SK-N-SH (cell line): ENCODE results near the gene LMF1. TPM values are rescaled to one million over a fixed set of nuclear protein-coding genes. Genes with fewer than 3 reads are reported as not detected.

ENCODE experiments used
- CTCF ChIA-PET: fragments of 300-600, 350-600 bp; formaldehyde crosslinking; extraction: SDS; loops from one replicate; lab custom pipeline; 2021; lab: Yijun Ruan, JAX
- POLR2A ChIA-PET: fragments of 350-600 bp; sonication (Branson Sonifier 250); formaldehyde crosslinking; extraction: SDS; loops from one replicate; lab custom pipeline; 2020; ENCODE audit warnings: antibody characterized with exemption, inconsistent platforms; lab: Yijun Ruan, JAX
- DNase-seq: peaks from one replicate; pipeline ENCODE4 v3.0.0; 2012
- H2AFZ ChIP-seq: fragments of 200-600 bp; sonication (generic); 2 replicates; pipeline ENCODE4 v1.8.1; 2016; ENCODE audit warnings: antibody characterized with exemption, mild to moderate bottlenecking, low read depth
- H3F3A ChIP-seq: fragments of 200-600 bp; sonication (generic); replicated peaks from 2 replicates; pipeline ENCODE3; 2016; ENCODE audit warnings: antibody characterized with exemption, mild to moderate bottlenecking; ENCODE audit not compliant: insufficient read depth
- H3K27ac ChIP-seq, 2 experiments: fragments of 200-500 bp in 1 of 2; fragments of 200-600 bp in 1 of 2; sonication (Bioruptor generic) in 1 of 2; sonication (generic), shearing (Covaris generic) in 1 of 2; 2 replicates each; pipeline versions ENCODE4 v1.5.1 to v1.6.1; 2014 to 2016; ENCODE audit warnings: low read depth in 2 of 2, inconsistent platforms in 1 of 2, low read length in 1 of 2, mild to moderate bottlenecking in 1 of 2, mixed read lengths in 1 of 2
- H3K27me3 ChIP-seq: fragments of 200-600 bp; sonication (generic), shearing (Covaris generic); 2 replicates; pipeline ENCODE4 v1.6.1; 2016; ENCODE audit warnings: mixed run types; ENCODE audit not compliant: insufficient read depth
- H3K36me3 ChIP-seq, 2 experiments: fragments of 200-500 bp in 1 of 2; fragments of 200-600 bp in 1 of 2; sonication (Bioruptor generic) in 1 of 2; sonication (generic) in 1 of 2; replicated peaks in 1 of 2; 2 replicates each; pipeline versions ENCODE3 to v1.5.1; 2014 to 2016; ENCODE audit warnings: low read length in 1 of 2, mild to moderate bottlenecking in 1 of 2; ENCODE audit not compliant: insufficient read depth in 2 of 2, control insufficient read depth in 1 of 2
- H3K4me1 ChIP-seq, 2 experiments: fragments of 200-500 bp in 1 of 2; fragments of 200-600 bp in 1 of 2; sonication (Bioruptor generic) in 1 of 2; sonication (generic), shearing (Covaris generic) in 1 of 2; 2 replicates each; pipeline versions ENCODE4 v1.5.1 to v1.6.1; 2014 to 2016; ENCODE audit warnings: low read depth in 1 of 2, low read length in 1 of 2, mixed run types in 1 of 2; ENCODE audit not compliant: insufficient read depth in 2 of 2, control insufficient read depth in 1 of 2
- H3K4me2 ChIP-seq: fragments of 200-600 bp; sonication (generic), shearing (Covaris generic); 2 replicates; pipeline ENCODE4 v1.6.1; 2017; ENCODE audit warnings: mixed run types
- H3K4me3 ChIP-seq, 2 experiments: fragments of 200-500 bp in 1 of 2; fragments of 200-600 bp in 1 of 2; sonication (Bioruptor generic) in 1 of 2; sonication (generic), shearing (Covaris generic) in 1 of 2; 2 replicates each; pipeline versions ENCODE4 v1.5.1 to v1.8.1; 2014 to 2016; ENCODE audit warnings: low read depth in 2 of 2, inconsistent platforms in 1 of 2, low read length in 1 of 2, mild to moderate bottlenecking in 1 of 2, mixed read lengths in 1 of 2, moderate library complexity in 1 of 2
- H3K79me2 ChIP-seq: fragments of 200-600 bp; sonication (generic); 2 replicates; pipeline ENCODE4 v1.8.1; 2017; ENCODE audit warnings: mild to moderate bottlenecking; ENCODE audit not compliant: insufficient read depth
- H3K9ac ChIP-seq: fragments of 200-600 bp; sonication (generic); 2 replicates; pipeline ENCODE4 v1.6.1; 2017; ENCODE audit warnings: mixed run types
- H3K9me2 ChIP-seq: fragments of 200-600 bp; sonication (generic); 2 replicates; pipeline ENCODE4 v1.6.1; 2017; ENCODE audit warnings: mixed run types
- H3K9me3 ChIP-seq: fragments of 200-600 bp; sonication (generic); 2 replicates; pipeline ENCODE4 v1.6.1; 2017; ENCODE audit warnings: mixed run types, mild to moderate bottlenecking, moderate library complexity
- H4K20me1 ChIP-seq: fragments of 200-600 bp; sonication (generic); 2 replicates; pipeline ENCODE4 v1.6.1; 2017; ENCODE audit warnings: mild to moderate bottlenecking, mixed run types; ENCODE audit not compliant: insufficient read depth
- CHD2 ChIP-seq: fragments of 150-350 bp; IDR thresholded peaks from 2 replicates; pipeline ENCODE4 v1.6.1; 2018; ENCODE audit warnings: low read length; ENCODE audit not compliant: partially characterized antibody
- ELF1 ChIP-seq: IDR thresholded peaks from 2 replicates; pipeline ENCODE4 v1.4.0; 2012
- EZH2phosphoT487 ChIP-seq: fragments of 200-600 bp; sonication (generic); IDR thresholded peaks from 2 replicates; pipeline ENCODE4 v1.6.1; 2017; ENCODE audit warnings: low read depth, mixed run types, mild to moderate bottlenecking, antibody characterized with exemption, moderate library complexity, borderline replicate concordance
- FOXM1 ChIP-seq: IDR thresholded peaks from 2 replicates; pipeline ENCODE4 v1.4.0; 2012; ENCODE audit warnings: low read depth, mild to moderate bottlenecking
- GABPA ChIP-seq: IDR thresholded peaks from 2 replicates; pipeline ENCODE4 v1.4.0; 2012; ENCODE audit warnings: low read depth, mild to moderate bottlenecking
- MEF2A ChIP-seq: IDR thresholded peaks from 2 replicates; pipeline ENCODE4 v1.4.0; 2012; ENCODE audit warnings: low read depth, borderline replicate concordance
- MXI1 ChIP-seq: IDR thresholded peaks from 2 replicates; pipeline ENCODE4 v1.6.1; 2012; ENCODE audit warnings: mild to moderate bottlenecking, low read depth, low read length, improper control_type of control experiment
- NRF1 ChIP-seq: IDR thresholded peaks from 2 replicates; pipeline ENCODE4 v1.6.1; 2012; ENCODE audit warnings: low read depth, mild to moderate bottlenecking, low read length
- PBX3 ChIP-seq: IDR thresholded peaks from 2 replicates; pipeline ENCODE4; 2012
- RCOR1 ChIP-seq: fragments of 150-350 bp; IDR thresholded peaks from 2 replicates; pipeline ENCODE4 v1.6.1; 2017; ENCODE audit warnings: antibody characterized with exemption, low read length
- RFX5 ChIP-seq: IDR thresholded peaks from 2 replicates; pipeline ENCODE4 v1.6.1; 2012; ENCODE audit warnings: mild to moderate bottlenecking, improper control_type of control experiment, low read length
- SIN3A ChIP-seq: IDR thresholded peaks from 2 replicates; pipeline ENCODE4 v1.6.1; 2012; ENCODE audit warnings: low read depth, mild to moderate bottlenecking, low read length, moderate library complexity, borderline replicate concordance
- SMC3 ChIP-seq: IDR thresholded peaks from 2 replicates; pipeline ENCODE4 v1.6.1; 2012; ENCODE audit warnings: low read depth, low read length, improper control_type of control experiment
- TCF12 ChIP-seq: IDR thresholded peaks from 2 replicates; pipeline ENCODE4 v1.4.0; 2012
- TEAD4 ChIP-seq: IDR thresholded peaks from 2 replicates; pipeline ENCODE4 v1.4.0; 2012; ENCODE audit warnings: mild to moderate bottlenecking, borderline replicate concordance; ENCODE audit not compliant: insufficient read depth
- USF2 ChIP-seq: fragments of 150-350 bp; IDR thresholded peaks from 2 replicates; pipeline ENCODE4 v1.6.1; 2017; ENCODE audit warnings: antibody characterized with exemption, low read length, low read depth, borderline replicate concordance
- YY1 ChIP-seq: IDR thresholded peaks from 2 replicates; pipeline ENCODE4 v1.4.0; 2012; ENCODE audit warnings: low read depth, mild to moderate bottlenecking
- ZBTB33 ChIP-seq: IDR thresholded peaks from 2 replicates; pipeline ENCODE4 v1.4.0; 2012; ENCODE audit warnings: low read depth, borderline replicate concordance
- WGBS: methylation state at CpG from one replicate; pipeline ENCODE4 v1.1.6; 2017; ENCODE audit warnings: low lambda C conversion rate; 5-methylcytosine and 5-hydroxymethylcytosine counted together
- polyA plus RNA-seq, 3 experiments: library from polyadenylated mRNA; depleted of rRNA; stranded (reverse); fragments of >200 nt; gene quantifications; 2 replicates each; pipeline ENCODE4 v1.2.3, GENCODE V29; 2012

LMF1 gene
- polyA plus RNA-seq, 1 of the 3 experiments (the other 2 are of a cell fraction) = 5.7 TPM

- Histone ChIP-seq H2AFZ (no peak overlapping the region), H3K4me2 (no peak overlapping the region), H3K79me2 (no peaks in the 10 kb centered on the region), H3K4me1 (no peaks in the 10 kb centered on the region), H3K9ac (no peak overlapping the region), H3K27ac (no peak overlapping the region), H3K9me2 (no peaks in the 10 kb centered on the region), H3K4me3 (no peak overlapping the region), H4K20me1 (no peaks in the 10 kb centered on the region), H3F3A (no peaks in the 10 kb centered on the region), H3K36me3 (no peaks in the 10 kb centered on the region), H3K9me3 (no peaks in the 10 kb centered on the region), H3K27me3 (no peaks in the 10 kb centered on the region)
- CTCF ChIA-PET = interaction anchor here (1.0 to 2.1 kb wide), 3 partner anchors 13 to 167 kb away, joined by 3 to 8 read pairs (median 3); no protein-coding TSS in a partner anchor
- DNase-seq = no peak
- 91% methylated on average over 4 of the region's 11 CpGs for WGBS
- no peak for TF ChIP-seq RCOR1
- TF ChIP-seq GABPA = no peak
- TF ChIP-seq RFX5 = no peak
- TF ChIP-seq USF2 = no peak
- TF ChIP-seq SIN3A = no peak
- no peak for TF ChIP-seq NRF1
- POLR2A ChIA-PET = no interaction called here
Measured at GRCh38 chr16:891353-891740, 79.4 kb downstream of the LMF1 start.

- Histone ChIP-seq H3K4me1 (peaks cover 0 to 3% of the 10 kb centered on the region in 2 experiments; a peak in 1 of 4 replicates), H3K9ac (no peak overlapping the region), H3K27ac (no peak overlapping the region), H3K36me3 (no peaks in the 10 kb centered on the region), H3K27me3 (no peaks in the 10 kb centered on the region), H3K9me3 (no peaks in the 10 kb centered on the region), H2AFZ (no peak overlapping the region), H4K20me1 (no peaks in the 10 kb centered on the region), H3K4me2 (no peak overlapping the region), H3K9me2 (no peaks in the 10 kb centered on the region), H3K79me2 (no peaks in the 10 kb centered on the region)
- CTCF ChIA-PET = interaction anchor here (1.0 to 2.1 kb wide), 3 partner anchors 12 to 167 kb away, joined by 3 to 8 read pairs (median 3); no protein-coding TSS in a partner anchor
- DNase-seq = no peak
- 59% methylated on average over 3 of the region's 20 CpGs for WGBS
- POLR2A ChIA-PET = no interaction called here
- TF ChIP-seq SMC3 (no peak), MEF2A (no peak)
- TF ChIP-seq, all 33 proteins: peak for 0
- Histone ChIP-seq H3F3A (no peaks in the 10 kb centered on the region), H3K4me3 (no peak overlapping the region)
Measured at GRCh38 chr16:890716-891352, 80.0 kb downstream of the LMF1 start.

GRCh38 chr16:890217-890616, 80.6 kb downstream of the LMF1 start:
- no peaks in the 10 kb centered on the region for H3K9me3 ChIP-seq
- no peaks in the 10 kb centered on the region for H3K36me3 ChIP-seq
- WGBS = 90% methylated on average over 2 of the region's 15 CpGs
- CTCF ChIA-PET = no interaction called here
- peaks cover 0 to 3% of the 10 kb centered on the region in 2 experiments; a peak in 1 of 4 replicates for H3K4me1 ChIP-seq
- POLR2A ChIA-PET = no interaction called here
- no peaks in the 10 kb centered on the region for H3F3A ChIP-seq
- H3K4me3 ChIP-seq = no peak overlapping the region
- no peak overlapping the region for H3K9ac ChIP-seq
- no peak overlapping the region for H2AFZ ChIP-seq
- no peaks in the 10 kb centered on the region for H3K79me2 ChIP-seq
- H3K27me3 ChIP-seq = no peaks in the 10 kb centered on the region
- no peak overlapping the region for H3K27ac ChIP-seq
- no peak for DNase-seq
- H3K9me2 ChIP-seq = no peaks in the 10 kb centered on the region
- no peaks in the 10 kb centered on the region for H4K20me1 ChIP-seq
- H3K4me2 ChIP-seq = no peak overlapping the region
- TF ChIP-seq USF2 (no peak), CHD2 (no peak), TCF12 (no peak), EZH2phosphoT487 (no peak), MXI1 (no peak), ZBTB33 (no peak), ELF1 (no peak), PBX3 (no peak), YY1 (no peak), FOXM1 (no peak), SMC3 (no peak), TEAD4 (no peak)
